Coronary artery (tissue), 2 donors: ENCODE results near the gene ST3GAL4.

Experiments
- DNase-seq: peaks from one replicate; pipeline ENCODE4 v3.0.0-alpha.2; 2017; ENCODE audit warnings: low spot score
- H3K27ac ChIP-seq, 2 donors: fragments of 200-600 bp; sonication (generic); one replicate each; pipeline ENCODE4 v1.5.1; 2016 to 2019
- H3K4me3 ChIP-seq: fragments of 200-600 bp; sonication (generic); 2 replicates; pipeline ENCODE4 v1.5.1; 2016; ENCODE audit warnings: mild to moderate bottlenecking, moderate library complexity
- CTCF ChIP-seq: fragments of 200-600 bp; sonication (generic); IDR thresholded peaks from one replicate; pipeline ENCODE4 v1.5.1; 2019; ENCODE audit warnings: antibody characterized with exemption

ST3GAL4 gene

GRCh38 chr11:126311401-126312291, 43.8 kb upstream of the ST3GAL4 start:
- H3K27ac ChIP-seq, result no peak overlapping the region
- no peak for DNase-seq
- TF ChIP-seq CTCF, result no peak
- H3K4me3 ChIP-seq, result no peak overlapping the region

- DNase-seq, result no peak
- no peak for TF ChIP-seq CTCF
- no peak overlapping the region for H3K4me3 ChIP-seq
- H3K27ac ChIP-seq, result no peak overlapping the region
Measured at GRCh38 chr11:126312961-126313360, 42.5 kb upstream of the ST3GAL4 start.

GRCh38 chr11:126313826-126314225, 41.7 kb upstream of the ST3GAL4 start:
- no peak for DNase-seq
- no peak for TF ChIP-seq CTCF

GRCh38 chr11:126317432-126317755, 38.1 kb upstream of the ST3GAL4 start:
- Histone ChIP-seq H3K27ac (peak overlapping the region; percentile 58 to 94), H3K4me3 (peak overlapping the region; percentile 56)
- TF ChIP-seq CTCF, result no peak
- DNase-seq, result no peak

More at GRCh38 chr11:126313826-126314225, 41.7 kb upstream of the ST3GAL4 start:
- Histone ChIP-seq H3K27ac (no peak overlapping the region), H3K4me3 (no peak overlapping the region)

GRCh38 chr11:126317756-126318573, 37.5 kb upstream of the ST3GAL4 start:
- TF ChIP-seq CTCF, result no peak
- peak overlapping the region; percentile 56 for H3K4me3 ChIP-seq
- H3K27ac ChIP-seq, result peak overlapping the region; percentile 58 to 94
- DNase-seq, result peak; percentile 86

GRCh38 chr11:126318574-126319373, 36.7 kb upstream of the ST3GAL4 start:
- no peak for DNase-seq

More at GRCh38 chr11:126318574-126319373, 36.7 kb upstream of the ST3GAL4 start:
- TF ChIP-seq CTCF, result no peak
- Histone ChIP-seq H3K27ac (peak overlapping the region; percentile 58 to 94), H3K4me3 (peak overlapping the region; percentile 56)
